Caco-2 (cell line): ENCODE data around the gene ARHGEF1. TPM values are rescaled to one million over a fixed set of nuclear protein-coding genes. Genes with fewer than 3 reads are reported as not detected.

ENCODE experiments used
- BruUV-seq: library from RNA; stranded (reverse); fragments of 400-500 nt; replicated peaks from 2 replicates; lab custom pipeline; 2021; lab: Mats Ljungman, UMichigan
- CTCF ChIA-PET: fragments of 300-600 bp; sonication (Branson Sonifier 250); formaldehyde crosslinking; loops from one replicate; lab custom pipeline; 2022; ENCODE audit warnings: antibody characterized with exemption; lab: Charles Lee
- POLR2A ChIA-PET: fragments of 300-600 bp; sonication (Branson Sonifier 250); formaldehyde crosslinking; loops from one replicate; lab custom pipeline; 2022; ENCODE audit warnings: antibody characterized with exemption; lab: Charles Lee
- DNase-seq, 2 experiments: peaks; one replicate each; pipeline versions ENCODE4 v3.0.0 to v3.0.0-alpha.2; 2020 to 2022
- H3K27me3 ChIP-seq: replicated peaks from 2 replicates; pipeline ENCODE4 v1.6.0; 2011; ENCODE audit warnings: low read length; ENCODE audit not compliant: control insufficient read depth, insufficient read depth
- H3K36me3 ChIP-seq: 2 replicates; pipeline ENCODE4 v1.5.1; 2011; ENCODE audit warnings: low read length; ENCODE audit not compliant: control insufficient read depth, insufficient read depth
- H3K4me1 ChIP-seq: fragments of 250-450 bp; sonication (Bioruptor Pico); 2 replicates; pipeline ENCODE4 v1.5.1; 2020; ENCODE audit warnings: mild to moderate bottlenecking
- H3K4me3 ChIP-seq: 2 replicates; pipeline ENCODE4 v1.5.1; 2011; ENCODE audit warnings: low read depth, mild to moderate bottlenecking, control low read depth, low read length
- H3K9me3 ChIP-seq: fragments of 250-450 bp; sonication (Bioruptor Pico); 2 replicates; pipeline ENCODE4 v1.5.1; 2020; ENCODE audit warnings: mild to moderate bottlenecking, moderate library complexity
- H3K27ac Mint-ChIP-seq: one replicate; pipeline ENCODE4 v1.8.0; 2022; ENCODE audit warnings: mixed read lengths; ENCODE audit not compliant: unreplicated experiment
- H3K27me3 Mint-ChIP-seq: one replicate; pipeline ENCODE4 v1.8.0; 2022; ENCODE audit warnings: mixed read lengths; ENCODE audit not compliant: insufficient read depth, unreplicated experiment
- H3K36me3 Mint-ChIP-seq: one replicate; pipeline ENCODE4 v1.8.0; 2022; ENCODE audit warnings: mild to moderate bottlenecking, mixed read lengths; ENCODE audit not compliant: insufficient read depth, unreplicated experiment
- H3K4me1 Mint-ChIP-seq: one replicate; pipeline ENCODE4 v1.8.0; 2022; ENCODE audit warnings: low read depth, mixed read lengths; ENCODE audit not compliant: unreplicated experiment
- H3K4me3 Mint-ChIP-seq: one replicate; pipeline ENCODE4 v1.8.0; 2022; ENCODE audit warnings: mild to moderate bottlenecking, moderate library complexity, mixed read lengths; ENCODE audit not compliant: unreplicated experiment
- H3K9me3 Mint-ChIP-seq: one replicate; pipeline ENCODE4 v1.8.0; 2022; ENCODE audit warnings: mixed read lengths; ENCODE audit not compliant: unreplicated experiment
- CTCF ChIP-seq, 2 experiments: fragments of 200-600 bp in 1 of 2; IDR thresholded peaks; 1 replicate in 1 of 2; 2 replicates in 1 of 2; pipeline versions ENCODE4 v1.5.1 to v1.8.0; 2011 to 2022; ENCODE audit warnings: antibody characterized with exemption in 1 of 2, control low read depth in 1 of 2, inconsistent platforms in 1 of 2, low read depth in 1 of 2, low read length in 1 of 2, mild to moderate bottlenecking in 1 of 2, moderate library complexity in 1 of 2; ENCODE audit not compliant: insufficient read depth in 1 of 2, severe bottlenecking in 1 of 2, unreplicated experiment in 1 of 2
- intact Hi-C: fragments of 100-400 bp; cut with micrococcal nuclease; formaldehyde crosslinking; loops from one replicate; pipeline ENCODE4 v1.10.0; 2022; ENCODE audit not compliant: unreplicated experiment
- total RNA-seq: library from RNA; stranded (reverse); gene quantifications from 2 replicates; pipeline ENCODE4 v1.2.3, GENCODE V29; 2022

The ARHGEF1 gene
- total RNA-seq, 1 experiment from 2014 or later, result 63.5 TPM

GRCh38 chr19:41909706-41910105, 26.7 kb downstream of the ARHGEF1 start:
- BruUV-seq, result no TSS peak
- Mint-ChIP-seq H3K4me1 (peaks cover 22% of the 10 kb centered on the region), H3K27me3 (peaks cover 5% of the 10 kb centered on the region), H3K36me3 (peaks cover 11% of the 10 kb centered on the region), H3K4me3 (no peak overlapping the region), H3K9me3 (no peaks in the 10 kb centered on the region), H3K27ac (no peak overlapping the region)
- DNase-seq, result no peak
- CTCF ChIA-PET, result no interaction called here
- intact Hi-C loops, result no loop called here
- no peaks in the 10 kb centered on the region; the same call in 1 of the 2 replicates for H3K27me3 ChIP-seq
- H3K9me3 ChIP-seq, result no peaks in the 10 kb centered on the region
- H3K36me3 ChIP-seq, result peaks cover 3% of the 10 kb centered on the region; the same call in 1 of the 2 replicates
- peaks cover 12% of the 10 kb centered on the region for H3K4me1 ChIP-seq
- H3K4me3 ChIP-seq, result no peak overlapping the region
- no peak for TF ChIP-seq CTCF (IDR thresholded peaks at IDR 0.05; ENCODE audit: insufficient read depth in 1 of 2, low read depth in 1 of 2, low read length in 1 of 2, severe bottlenecking in 1 of 2, unreplicated experiment in 1 of 2)
- POLR2A ChIA-PET, result no interaction called here

GRCh38 chr19:41910240-41910991, 27.4 kb downstream of the ARHGEF1 start:
- H3K27me3 Mint-ChIP-seq, result peaks cover 5% of the 10 kb centered on the region
- H3K4me3 Mint-ChIP-seq, result no peak overlapping the region
- H3K9me3 Mint-ChIP-seq, result no peaks in the 10 kb centered on the region
- H3K4me1 Mint-ChIP-seq, result peaks cover 14% of the 10 kb centered on the region
- H3K36me3 Mint-ChIP-seq, result peaks cover 7% of the 10 kb centered on the region
- no peaks in the 10 kb centered on the region for H3K9me3 ChIP-seq
- intact Hi-C loops, result no loop called here
- H3K27ac Mint-ChIP-seq, result no peak overlapping the region
- ChIA-PET POLR2A (no interaction called here), CTCF (no interaction called here)
- H3K27me3 ChIP-seq, result no peaks in the 10 kb centered on the region; the same call in 1 of the 2 replicates
- H3K4me3 ChIP-seq, result no peak overlapping the region
- no peak for DNase-seq
- no TSS peak for BruUV-seq
- peaks cover 5% of the 10 kb centered on the region for H3K4me1 ChIP-seq
- no peak for TF ChIP-seq CTCF (IDR thresholded peaks at IDR 0.05; ENCODE audit: insufficient read depth in 1 of 2, low read depth in 1 of 2, low read length in 1 of 2, severe bottlenecking in 1 of 2, unreplicated experiment in 1 of 2)
- peaks cover 3% of the 10 kb centered on the region; the same call in 1 of the 2 replicates for H3K36me3 ChIP-seq

GRCh38 chr19:41910992-41911888, 28.3 kb downstream of the ARHGEF1 start:
- no peak overlapping the region for H3K4me3 Mint-ChIP-seq
- Histone ChIP-seq H3K9me3 (no peaks in the 10 kb centered on the region), H3K36me3 (no peaks in the 10 kb centered on the region; the same call in 1 of the 2 replicates), H3K4me1 (no peaks in the 10 kb centered on the region), H3K27me3 (no peaks in the 10 kb centered on the region; the same call in 1 of the 2 replicates), H3K4me3 (no peak overlapping the region)
- no peak for DNase-seq
- TSS peak; percentile 9 for BruUV-seq
- H3K27me3 Mint-ChIP-seq, result peaks cover 5% of the 10 kb centered on the region
- peaks cover 7% of the 10 kb centered on the region for H3K36me3 Mint-ChIP-seq
- no peak overlapping the region for H3K27ac Mint-ChIP-seq
- TF ChIP-seq CTCF (IDR thresholded peaks at IDR 0.05; ENCODE audit: insufficient read depth in 1 of 2, low read depth in 1 of 2, low read length in 1 of 2, severe bottlenecking in 1 of 2, unreplicated experiment in 1 of 2), result no peak
- no peaks in the 10 kb centered on the region for H3K9me3 Mint-ChIP-seq
- ChIA-PET POLR2A (no interaction called here), CTCF (no interaction called here)
- intact Hi-C loops, result no loop called here
- peaks cover 8% of the 10 kb centered on the region for H3K4me1 Mint-ChIP-seq
